Mucosa of stomach (tissue), 1 donor: ENCODE data around the gene RASAL1.
"Not testable (repeated sequence)": the region's sequence is repeated elsewhere in the genome, so short reads cannot be mapped to it uniquely, and the experiment has no call there.

ENCODE experiments used
- H3K27me3 ChIP-seq: one replicate; pipeline ENCODE4 v1.7.0; 2013; ENCODE audit warnings: mild to moderate bottlenecking, low read length; ENCODE audit not compliant: control insufficient read depth, insufficient read depth
- H3K36me3 ChIP-seq: one replicate; pipeline ENCODE4 v1.7.0; 2013; ENCODE audit warnings: low read length; ENCODE audit not compliant: control insufficient read depth, insufficient read depth
- H3K4me1 ChIP-seq: one replicate; pipeline ENCODE4 v1.7.0; 2013; ENCODE audit warnings: mild to moderate bottlenecking, low read length; ENCODE audit not compliant: control insufficient read depth, insufficient read depth
- H3K4me3 ChIP-seq: one replicate; pipeline ENCODE4 v1.7.0; 2013; ENCODE audit warnings: low read length
- H3K9ac ChIP-seq: one replicate; pipeline ENCODE4 v1.7.0; 2013; ENCODE audit warnings: mild to moderate bottlenecking, low read length, moderate library complexity
- H3K9me3 ChIP-seq: one replicate; pipeline ENCODE4 v1.7.0; 2013; ENCODE audit warnings: mild to moderate bottlenecking, low read length, moderate library complexity; ENCODE audit not compliant: control insufficient read depth
- donor health status: Pancreatic carcinoma.

Gene RASAL1

DNA sequence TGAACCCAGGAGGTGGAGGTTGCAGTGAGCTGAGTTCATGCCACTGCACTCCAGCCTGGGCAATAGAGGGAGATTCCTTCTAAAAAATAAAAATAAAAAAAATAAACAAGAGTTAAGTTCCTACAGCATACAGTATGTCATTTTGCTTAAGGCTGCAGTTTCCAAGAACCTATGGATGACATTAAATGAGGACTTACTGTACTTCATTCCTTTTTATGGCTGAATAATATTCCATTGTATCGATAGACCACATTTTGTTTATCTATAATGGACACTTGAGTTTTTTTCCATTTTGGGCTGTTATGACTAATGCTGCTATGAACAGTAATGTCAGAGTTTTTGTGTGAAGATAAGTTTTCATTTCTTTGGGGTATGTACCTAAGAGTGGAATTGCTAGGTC is 17.4 kb downstream of the RASAL1 start:
- Histone ChIP-seq H3K36me3 (peaks cover 16% of the 10 kb centered on the region), H3K9me3 (no peaks in the 10 kb centered on the region), H3K27me3 (no peaks in the 10 kb centered on the region), H3K4me1 (no peaks in the 10 kb centered on the region), H3K9ac (no peak overlapping the region), H3K4me3 (no peak overlapping the region)

DNA sequence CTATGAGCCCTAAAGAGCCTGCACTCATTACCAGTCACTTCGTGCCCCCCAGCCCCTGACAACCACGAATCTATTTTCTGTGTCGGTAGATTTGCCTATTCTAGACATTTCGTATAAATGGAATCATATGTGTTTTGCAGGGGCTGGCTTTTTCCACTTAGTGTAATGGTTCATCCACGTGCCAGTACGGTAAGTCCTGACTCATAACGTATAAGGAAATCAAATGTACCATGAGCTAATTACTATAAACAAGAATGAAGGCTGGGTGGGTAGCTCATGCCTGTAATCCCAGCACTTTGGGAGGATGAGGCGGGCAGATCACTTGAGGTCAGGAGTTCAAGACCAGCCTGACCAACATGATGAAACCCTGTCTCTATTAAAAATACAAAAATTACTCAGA is 17.9 kb downstream of the RASAL1 start:
- H3K27me3 ChIP-seq, H3K4me1 ChIP-seq, H3K9ac ChIP-seq, H3K4me3 ChIP-seq, H3K9me3 ChIP-seq: not testable (repeated sequence)
- H3K36me3 ChIP-seq: peaks cover 18% of the 10 kb centered on the region

DNA sequence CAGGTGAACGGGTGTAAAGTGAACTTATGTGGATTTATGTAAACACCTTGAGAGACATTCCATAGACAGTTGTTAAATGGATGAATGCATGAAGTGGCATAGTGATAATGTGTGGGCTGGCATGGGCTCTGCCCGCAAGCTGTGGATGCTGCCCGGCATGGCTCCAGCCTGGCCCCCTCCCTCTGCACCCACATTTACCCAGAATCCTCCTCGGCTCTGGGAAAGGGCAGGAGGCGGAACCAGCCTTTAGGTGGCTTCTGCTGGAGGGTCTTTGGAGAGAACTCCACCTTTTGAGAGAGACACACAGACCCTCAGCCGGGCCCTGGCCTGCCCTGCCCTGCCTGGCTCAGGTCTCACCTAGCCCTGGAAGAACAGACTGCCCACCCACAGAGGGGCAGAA is 18.7 kb downstream of the RASAL1 start:
- Histone ChIP-seq H3K9ac (no peak overlapping the region), H3K9me3 (no peaks in the 10 kb centered on the region), H3K27me3 (no peaks in the 10 kb centered on the region), H3K4me1 (no peaks in the 10 kb centered on the region), H3K4me3 (no peak overlapping the region), H3K36me3 (peaks cover 18% of the 10 kb centered on the region)

GRCh38 chr12:113115455-113116126 is 20.0 kb downstream of the RASAL1 start:
- no peaks in the 10 kb centered on the region for H3K9me3 ChIP-seq
- no peaks in the 10 kb centered on the region for H3K27me3 ChIP-seq
- no peak overlapping the region for H3K4me3 ChIP-seq
- peaks cover 18% of the 10 kb centered on the region for H3K36me3 ChIP-seq
- H3K9ac ChIP-seq: no peak overlapping the region
- no peaks in the 10 kb centered on the region for H3K4me1 ChIP-seq

DNA sequence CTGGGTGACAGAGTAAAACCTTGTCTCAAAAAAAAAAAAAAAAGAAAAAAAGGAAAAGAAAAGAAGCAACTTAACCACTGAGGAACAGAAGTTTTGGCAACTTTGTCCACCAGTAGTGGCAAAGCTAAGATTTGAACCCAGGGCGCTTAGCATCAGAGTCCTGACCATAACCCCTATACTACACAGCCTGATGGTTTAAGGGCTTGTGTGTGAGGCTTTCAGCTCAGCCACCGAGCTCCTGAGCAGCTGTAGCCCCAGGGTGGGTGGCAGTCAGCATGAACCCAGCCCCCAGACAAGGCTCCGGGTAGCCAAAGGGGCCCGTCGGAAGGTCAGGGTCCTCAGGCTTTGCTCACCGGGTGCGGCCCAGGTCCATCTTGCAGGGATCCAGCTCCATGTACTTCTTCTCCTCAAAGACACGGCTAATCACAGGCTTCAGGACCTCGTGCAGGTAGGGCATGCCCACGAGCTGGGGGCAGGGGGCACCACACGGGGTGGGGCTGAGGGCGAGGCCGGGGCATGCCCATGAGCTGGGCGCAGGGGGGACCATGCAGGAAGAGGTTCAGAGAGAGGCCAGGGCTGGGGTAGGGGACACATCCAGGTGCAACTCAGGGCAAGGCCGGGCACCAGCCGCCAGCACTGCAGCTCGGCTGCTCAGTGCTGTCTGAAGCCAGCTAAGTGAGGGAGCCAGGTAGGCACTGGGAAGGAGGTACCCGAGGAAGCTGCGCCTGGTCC is 20.9 kb downstream of the RASAL1 start:
- H3K9ac ChIP-seq: no peak overlapping the region
- peaks cover 18% of the 10 kb centered on the region for H3K36me3 ChIP-seq
- no peaks in the 10 kb centered on the region for H3K9me3 ChIP-seq
- no peak overlapping the region for H3K4me3 ChIP-seq
- H3K27me3 ChIP-seq: no peaks in the 10 kb centered on the region
- no peaks in the 10 kb centered on the region for H3K4me1 ChIP-seq

DNA sequence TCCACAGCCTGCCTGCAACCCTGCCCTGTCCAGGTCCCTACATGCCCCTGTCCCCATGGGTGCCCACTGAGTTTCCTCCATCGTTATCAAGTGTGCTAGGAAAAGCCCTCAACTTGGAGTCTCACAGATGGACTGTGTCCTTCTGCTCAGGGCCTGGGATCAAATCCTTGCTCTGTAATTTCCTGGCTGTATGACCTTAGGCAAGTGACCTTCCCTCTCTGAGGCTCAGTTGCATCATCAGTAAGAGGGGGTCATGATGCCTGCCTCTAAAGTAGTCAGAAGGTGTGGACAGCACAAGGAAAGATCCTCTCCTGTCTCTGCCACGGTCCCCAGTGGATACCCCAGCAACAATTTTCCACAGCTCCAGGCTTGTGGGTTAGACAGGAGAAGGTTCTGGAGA is 22.2 kb downstream of the RASAL1 start:
- H3K27me3 ChIP-seq: no peaks in the 10 kb centered on the region
- H3K4me1 ChIP-seq: no peaks in the 10 kb centered on the region
- H3K36me3 ChIP-seq: peaks cover 18% of the 10 kb centered on the region
- no peak overlapping the region for H3K4me3 ChIP-seq
- H3K9ac ChIP-seq: no peak overlapping the region
- H3K9me3 ChIP-seq: no peaks in the 10 kb centered on the region

GRCh38 chr12:113112043-113112899 is 23.3 kb downstream of the RASAL1 start:
- H3K27me3 ChIP-seq: no peaks in the 10 kb centered on the region
- no peak overlapping the region for H3K4me3 ChIP-seq
- H3K9ac ChIP-seq: no peak overlapping the region
- H3K36me3 ChIP-seq: peaks cover 25% of the 10 kb centered on the region
- no peaks in the 10 kb centered on the region for H3K4me1 ChIP-seq
- H3K9me3 ChIP-seq: no peaks in the 10 kb centered on the region

- no peaks in the 10 kb centered on the region for H3K27me3 ChIP-seq
- H3K4me1 ChIP-seq: no peaks in the 10 kb centered on the region
- H3K9me3 ChIP-seq: no peaks in the 10 kb centered on the region
- no peak overlapping the region for H3K9ac ChIP-seq
- no peak overlapping the region for H3K4me3 ChIP-seq
- peaks cover 25% of the 10 kb centered on the region for H3K36me3 ChIP-seq
These were observed 24.3 kb downstream of the RASAL1 start for GRCh38 chr12:113111247-113111646.

- Histone ChIP-seq H3K9ac (no peak overlapping the region), H3K27me3 (no peaks in the 10 kb centered on the region), H3K4me1 (no peaks in the 10 kb centered on the region), H3K4me3 (no peak overlapping the region), H3K36me3 (peaks cover 16% of the 10 kb centered on the region), H3K9me3 (no peaks in the 10 kb centered on the region)
These were observed 25.5 kb downstream of the RASAL1 start for GRCh38 chr12:113109872-113110599.

DNA sequence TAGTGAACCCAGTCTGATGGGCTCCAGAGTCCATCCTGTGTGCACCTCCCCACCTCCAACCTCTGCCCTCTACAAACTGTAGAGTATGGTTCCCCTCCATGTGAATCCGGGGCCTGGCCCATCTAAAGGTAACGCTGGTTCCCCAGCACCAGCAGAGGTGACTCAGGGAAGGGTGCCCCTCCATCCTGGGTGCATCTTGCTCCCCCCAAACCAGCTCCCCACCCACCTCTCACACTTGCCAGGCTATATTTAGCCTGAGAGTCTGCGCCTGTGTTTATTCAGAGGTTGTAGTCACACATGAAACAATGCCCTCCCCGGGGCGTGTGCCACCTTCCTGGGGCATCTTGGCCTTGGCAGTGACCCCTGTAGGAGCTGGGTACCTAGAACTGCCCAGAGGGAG is 26.2 kb downstream of the RASAL1 start:
- Histone ChIP-seq H3K27me3 (no peaks in the 10 kb centered on the region), H3K4me3 (no peak overlapping the region), H3K4me1 (no peaks in the 10 kb centered on the region)

DNA sequence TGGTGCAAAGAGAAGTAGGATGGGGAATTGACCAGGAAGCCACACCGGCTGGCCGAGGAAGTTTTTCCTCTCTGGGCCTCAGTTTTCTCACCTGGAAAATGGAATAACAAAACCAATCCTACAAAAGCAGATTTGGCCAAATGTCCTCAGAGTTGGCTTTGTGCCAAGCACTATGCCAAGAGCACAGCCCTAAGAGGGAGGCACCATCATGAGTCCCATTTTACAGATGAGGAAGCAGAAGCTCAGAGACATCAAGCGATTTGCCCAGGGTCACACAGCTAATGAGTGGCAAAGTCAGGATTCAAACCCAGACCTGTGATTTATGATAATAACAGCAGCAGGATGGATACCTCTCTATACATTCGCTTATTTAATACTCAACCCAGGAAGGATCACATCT is 27.3 kb downstream of the RASAL1 start:
- no peak overlapping the region for H3K4me3 ChIP-seq
- H3K4me1 ChIP-seq: no peaks in the 10 kb centered on the region
- peaks cover 10% of the 10 kb centered on the region for H3K36me3 ChIP-seq
- H3K27me3 ChIP-seq: no peaks in the 10 kb centered on the region
- no peak overlapping the region for H3K9ac ChIP-seq
- H3K9me3 ChIP-seq: no peaks in the 10 kb centered on the region

More for the DNA sequence above, 26.2 kb downstream of the RASAL1 start:
- H3K9me3 ChIP-seq: no peaks in the 10 kb centered on the region
- H3K36me3 ChIP-seq: peaks cover 14% of the 10 kb centered on the region
- H3K9ac ChIP-seq: no peak overlapping the region
